ENCODE data around the gene FAAP100. TPM values are rescaled to one million over a fixed set of nuclear protein-coding genes. Genes with fewer than 3 reads are reported as not detected.
"Not testable (repeated sequence)": the region's sequence is repeated elsewhere in the genome, so short reads cannot be mapped to it uniquely, and the experiment has no call there.

Gene FAAP100
- total RNA-seq, 2 experiments from 2014 or later: 29.0 TPM

- Mint-ChIP-seq H3K27me3 (peaks cover 10% of the 10 kb centered on the region), H3K9me3 (no peaks in the 10 kb centered on the region), H3K36me3 (ENCODE audit: low read depth) (no peaks in the 10 kb centered on the region), H3K27ac (no peak overlapping the region), H3K4me1 (no peaks in the 10 kb centered on the region), H3K4me3 (no peak overlapping the region)
- no peak for DNase-seq
- ChIA-PET POLR2A (interaction anchor here (0.5 to 1.5 kb wide), 5 partner anchors 8 to 25 kb away, joined by 3 to 4 read pairs (median 3); partner anchors contain the start of gene ACTG1), CTCF (interaction anchor here (1.4 kb wide), 1 partner anchor 14 kb away, joined by 4 read pairs; the partner anchor contains the start of gene FAAP100)
Measured at GRCh38 chr17:81537856-81538555, 14.1 kb downstream of the FAAP100 start.

GRCh38 chr17:81537343-81537855 lies 14.8 kb downstream of the FAAP100 start:
- Mint-ChIP-seq H3K36me3 (ENCODE audit: low read depth) (no peaks in the 10 kb centered on the region), H3K9me3 (no peaks in the 10 kb centered on the region), H3K4me3 (no peak overlapping the region), H3K27me3 (peaks cover 10% of the 10 kb centered on the region), H3K27ac (no peak overlapping the region), H3K4me1 (no peaks in the 10 kb centered on the region)
- ChIA-PET CTCF (no interaction called here), POLR2A (interaction anchor here (1.1 kb wide), 1 partner anchor 14 kb away, joined by 3 read pairs; no protein-coding TSS in a partner anchor)
- no peak for DNase-seq

- H3K27me3 Mint-ChIP-seq: peaks cover 10% of the 10 kb centered on the region
- DNase-seq: no peak
- H3K27ac Mint-ChIP-seq: no peak overlapping the region
- no peaks in the 10 kb centered on the region for H3K4me1 Mint-ChIP-seq
- ChIA-PET POLR2A (interaction anchor here (0.9 kb wide), 1 partner anchor 19 kb away, joined by 3 read pairs; no protein-coding TSS in a partner anchor), CTCF (no interaction called here)
- no peaks in the 10 kb centered on the region for H3K36me3 Mint-ChIP-seq (ENCODE audit: low read depth)
- H3K9me3 Mint-ChIP-seq: no peaks in the 10 kb centered on the region
- H3K4me3 Mint-ChIP-seq: no peak overlapping the region
Measured at GRCh38 chr17:81536299-81537290, 15.6 kb downstream of the FAAP100 start.

- Mint-ChIP-seq H3K4me1 (no peaks in the 10 kb centered on the region), H3K36me3 (ENCODE audit: low read depth) (no peaks in the 10 kb centered on the region), H3K27me3 (peaks cover 10% of the 10 kb centered on the region), H3K9me3 (no peaks in the 10 kb centered on the region), H3K27ac (no peak overlapping the region), H3K4me3 (no peak overlapping the region)
- no peak for DNase-seq
- ChIA-PET CTCF (no interaction called here), POLR2A (interaction anchor here (0.9 kb wide), 1 partner anchor 18 kb away, joined by 3 read pairs; no protein-coding TSS in a partner anchor)
Measured at GRCh38 chr17:81535480-81536298, 16.5 kb downstream of the FAAP100 start.

GRCh38 chr17:81535007-81535328 lies 17.2 kb downstream of the FAAP100 start:
- H3K27me3 Mint-ChIP-seq: peaks cover 10% of the 10 kb centered on the region
- no peak for DNase-seq
- CTCF ChIA-PET: no interaction called here
- H3K27ac Mint-ChIP-seq: no peak overlapping the region
- H3K9me3 Mint-ChIP-seq: no peaks in the 10 kb centered on the region
- no peak overlapping the region for H3K4me3 Mint-ChIP-seq
- H3K4me1 Mint-ChIP-seq: no peaks in the 10 kb centered on the region
- POLR2A ChIA-PET: no interaction called here
- H3K36me3 Mint-ChIP-seq (ENCODE audit: low read depth): no peaks in the 10 kb centered on the region

- ChIA-PET POLR2A (interaction anchor here (0.6 to 0.9 kb wide), 3 partner anchors 10 to 60 kb away, joined by 3 read pairs; no protein-coding TSS in a partner anchor), CTCF (no interaction called here)
Measured at GRCh38 chr17:81534157-81535006, 17.8 kb downstream of the FAAP100 start.

GRCh38 chr17:81533339-81534141 lies 18.6 kb downstream of the FAAP100 start:
- POLR2A ChIA-PET: interaction anchor here (0.6 to 0.9 kb wide), 4 partner anchors 10 to 61 kb away, joined by 3 read pairs; no protein-coding TSS in a partner anchor
- Mint-ChIP-seq H3K4me3 (no peak overlapping the region), H3K4me1 (no peaks in the 10 kb centered on the region), H3K27me3 (peaks cover 10% of the 10 kb centered on the region), H3K36me3 (ENCODE audit: low read depth) (no peaks in the 10 kb centered on the region), H3K27ac (no peak overlapping the region), H3K9me3 (no peaks in the 10 kb centered on the region)
- no peak for DNase-seq
- CTCF ChIA-PET: no interaction called here

More at GRCh38 chr17:81534157-81535006, 17.8 kb downstream of the FAAP100 start:
- Mint-ChIP-seq H3K27ac (no peak overlapping the region), H3K4me1 (no peaks in the 10 kb centered on the region), H3K36me3 (ENCODE audit: low read depth) (no peaks in the 10 kb centered on the region), H3K4me3 (no peak overlapping the region), H3K27me3 (peaks cover 10% of the 10 kb centered on the region), H3K9me3 (no peaks in the 10 kb centered on the region)
- DNase-seq: no peak

GRCh38 chr17:81532490-81533287 lies 19.5 kb downstream of the FAAP100 start:
- H3K27me3 Mint-ChIP-seq: peaks cover 10% of the 10 kb centered on the region
- no peak overlapping the region for H3K4me3 Mint-ChIP-seq
- ChIA-PET CTCF (no interaction called here), POLR2A (interaction anchor here (0.9 kb wide), 1 partner anchor 9 kb away, joined by 3 read pairs; no protein-coding TSS in a partner anchor)
- DNase-seq: no peak
- no peaks in the 10 kb centered on the region for H3K9me3 Mint-ChIP-seq
- H3K36me3 Mint-ChIP-seq (ENCODE audit: low read depth): no peaks in the 10 kb centered on the region
- H3K4me1 Mint-ChIP-seq: no peaks in the 10 kb centered on the region
- no peak overlapping the region for H3K27ac Mint-ChIP-seq

GRCh38 chr17:81531998-81532404 lies 20.2 kb downstream of the FAAP100 start:
- H3K36me3 Mint-ChIP-seq (ENCODE audit: low read depth); DNase-seq; H3K27ac Mint-ChIP-seq; CTCF ChIA-PET; POLR2A ChIA-PET; H3K9me3 Mint-ChIP-seq; H3K4me1 Mint-ChIP-seq; H3K4me3 Mint-ChIP-seq: not testable (repeated sequence)
- peaks cover 10% of the 10 kb centered on the region for H3K27me3 Mint-ChIP-seq

GRCh38 chr17:81531013-81531412 lies 21.1 kb downstream of the FAAP100 start:
- H3K27ac Mint-ChIP-seq; H3K9me3 Mint-ChIP-seq; CTCF ChIA-PET; H3K4me1 Mint-ChIP-seq; DNase-seq; H3K36me3 Mint-ChIP-seq (ENCODE audit: low read depth); H3K27me3 Mint-ChIP-seq; H3K4me3 Mint-ChIP-seq: not testable (repeated sequence)
- POLR2A ChIA-PET: interaction anchor here (1.1 to 1.3 kb wide), 2 partner anchors 12 to 21 kb away, joined by 3 to 4 read pairs; partner anchors contain the start of gene FAAP100

- no peak for DNase-seq
- Mint-ChIP-seq H3K27me3 (peaks cover 1% of the 10 kb centered on the region), H3K4me3 (no peak overlapping the region), H3K36me3 (ENCODE audit: low read depth) (no peaks in the 10 kb centered on the region), H3K9me3 (no peaks in the 10 kb centered on the region), H3K4me1 (no peaks in the 10 kb centered on the region), H3K27ac (no peak overlapping the region)
- ChIA-PET CTCF (no interaction called here), POLR2A (interaction anchor here (0.6 to 1.1 kb wide), 2 partner anchors 9 to 1134 kb away, joined by 4 read pairs; no protein-coding TSS in a partner anchor)
Measured at GRCh38 chr17:81529437-81529803, 22.7 kb downstream of the FAAP100 start.

Data from activated CD4-positive, alpha-beta memory T cell treated with anti-CD3 and anti-CD28 coated beads, Interleukin-2, amount 10 ng/mL, durations not matched to agents 7 days and 5 days (primary cell).